GM21360 (cell line): ENCODE results near the gene CTRL.

Experiments used
- ATAC-seq: cut with Tn5 transposase; IDR thresholded peaks from one replicate; pipeline ENCODE4 v1.9.1; 2021; ENCODE audit warnings: mild to moderate bottlenecking, moderate library complexity; ENCODE audit not compliant: unreplicated experiment

Gene CTRL

GRCh38 chr16:67963662-67964321 lies 32.1 kb upstream of the CTRL start:
- ATAC-seq, result no peak

DNA sequence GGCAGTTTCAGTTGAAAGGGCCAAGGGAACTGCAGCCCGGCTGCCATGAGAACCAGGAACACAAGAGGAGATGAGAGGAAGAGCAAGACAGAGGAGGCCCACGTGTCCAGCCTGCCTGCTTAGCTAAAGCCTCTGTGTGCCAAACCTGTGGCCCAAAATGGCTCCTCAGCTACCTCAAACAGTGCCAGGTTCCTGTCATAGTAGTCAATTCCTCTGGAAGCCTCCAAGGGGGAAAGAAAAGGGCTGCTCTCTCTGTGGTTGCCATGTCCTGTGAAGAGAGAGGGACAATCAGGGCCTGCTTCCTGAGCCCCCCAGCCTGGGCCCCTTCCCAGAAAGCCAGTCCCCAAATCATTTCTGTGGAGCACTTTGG lies 31.6 kb upstream of the CTRL start:
- ATAC-seq, result no peak

DNA sequence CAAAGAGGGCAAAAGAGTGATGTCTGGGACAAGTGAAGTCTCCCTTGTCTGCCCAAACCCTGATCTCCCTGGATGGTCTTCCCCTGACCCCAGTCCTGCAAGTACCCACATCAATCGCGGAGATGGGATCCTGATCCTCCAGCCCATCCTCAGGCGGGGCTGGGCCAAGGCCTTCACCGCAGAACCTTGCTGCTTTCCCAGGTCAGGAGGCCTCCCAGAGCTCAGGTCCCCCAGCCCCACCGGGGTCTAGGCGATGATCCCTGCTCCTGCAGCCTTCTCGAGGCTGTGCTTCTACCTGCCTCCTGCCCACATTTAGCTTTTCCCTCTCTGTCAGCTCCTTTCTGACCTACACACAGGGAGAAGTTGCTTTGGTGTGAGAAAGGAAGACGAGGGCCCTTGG lies 30.5 kb upstream of the CTRL start:
- ATAC-seq, result no peak

GRCh38 chr16:67961551-67961957 lies 29.9 kb upstream of the CTRL start:
- ATAC-seq, result no peak

GRCh38 chr16:67959536-67960329 lies 28.1 kb upstream of the CTRL start:
- ATAC-seq, result no peak

- no peak for ATAC-seq
These were observed 26.0 kb upstream of the CTRL start for GRCh38 chr16:67957622-67958021.

DNA sequence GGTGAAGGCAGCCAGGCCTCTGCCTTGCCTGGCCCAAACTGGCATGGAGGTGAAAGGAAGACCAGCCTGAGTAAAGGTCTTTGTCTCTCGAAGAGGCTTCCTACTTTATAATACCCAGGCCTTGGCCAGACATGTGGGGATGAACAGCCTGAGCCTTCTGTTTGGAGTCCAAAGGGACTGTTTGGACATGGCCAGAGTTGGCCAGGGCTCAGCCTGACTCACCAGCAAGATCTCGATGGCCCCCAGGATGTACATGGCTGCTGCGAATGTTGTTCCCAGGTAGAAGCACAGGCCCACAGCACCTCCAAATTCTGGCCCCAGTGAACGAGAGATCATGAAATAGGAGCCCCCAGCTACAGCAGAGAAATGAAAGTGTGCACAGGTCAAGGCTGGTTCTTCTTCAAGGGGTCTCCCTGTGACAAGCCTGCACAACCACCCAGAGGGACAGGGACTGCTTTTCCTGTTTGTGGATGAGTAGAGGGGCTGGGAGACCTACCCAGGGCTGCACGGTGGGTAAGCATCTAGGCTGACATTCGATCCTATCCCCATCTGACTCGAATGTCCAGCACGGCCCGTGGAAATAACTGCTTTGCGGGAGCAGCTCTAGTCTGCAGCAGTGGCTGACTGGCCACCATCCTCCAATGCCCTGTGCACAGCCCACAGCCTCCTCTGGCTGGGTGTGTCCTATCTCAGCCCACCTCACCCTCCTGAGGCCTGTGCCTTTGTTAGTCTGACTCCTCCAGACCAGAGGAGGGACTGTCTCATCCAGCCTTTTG lies 22.9 kb upstream of the CTRL start:
- ATAC-seq, result no peak

GRCh38 chr16:67953641-67954375 lies 22.1 kb upstream of the CTRL start:
- no peak for ATAC-seq

DNA sequence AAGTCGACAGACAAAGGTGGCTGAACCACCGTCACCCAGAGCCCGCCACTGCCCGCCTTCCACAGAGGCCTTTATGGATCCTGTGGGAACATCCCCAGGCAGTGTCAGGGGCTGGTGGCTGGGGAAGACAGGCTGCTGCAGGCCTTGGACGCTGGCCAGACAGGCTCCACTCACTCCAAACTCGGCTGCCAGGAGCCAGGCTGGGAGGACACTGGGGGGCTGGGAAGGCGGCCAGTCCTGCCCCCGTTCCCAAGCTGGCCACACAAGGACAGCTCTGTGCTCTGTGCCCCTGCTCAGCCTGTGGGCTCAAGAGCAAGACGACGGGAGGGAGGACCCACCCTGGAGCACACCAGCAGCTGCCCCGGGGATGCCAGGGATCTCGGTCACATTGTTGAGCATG lies 19.8 kb upstream of the CTRL start:
- no peak for ATAC-seq

DNA sequence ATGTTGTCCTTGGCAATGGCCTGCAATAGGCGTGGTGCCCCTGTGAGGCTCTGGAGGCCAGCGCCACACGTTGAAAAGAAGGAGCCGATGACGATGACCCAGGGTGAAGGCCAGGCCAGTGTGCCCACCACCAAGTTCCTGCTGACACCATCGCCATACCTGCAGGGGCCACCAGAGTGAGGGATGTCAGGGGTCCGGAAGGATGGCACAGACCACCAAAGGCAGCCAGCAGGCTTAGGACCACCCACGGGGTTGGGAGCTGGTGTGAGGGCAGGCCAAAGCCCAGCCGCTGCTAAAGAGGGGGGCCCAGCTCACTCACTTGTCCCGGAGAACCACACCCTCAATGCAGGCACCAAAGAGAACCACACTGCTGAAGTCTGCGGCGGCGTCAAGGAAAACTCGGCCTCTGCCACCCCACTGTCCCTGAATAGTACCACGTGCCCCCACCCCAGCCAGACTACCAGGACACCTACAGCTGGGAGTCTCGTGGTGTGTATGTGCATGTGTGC lies 18.7 kb upstream of the CTRL start:
- ATAC-seq, result no peak

DNA sequence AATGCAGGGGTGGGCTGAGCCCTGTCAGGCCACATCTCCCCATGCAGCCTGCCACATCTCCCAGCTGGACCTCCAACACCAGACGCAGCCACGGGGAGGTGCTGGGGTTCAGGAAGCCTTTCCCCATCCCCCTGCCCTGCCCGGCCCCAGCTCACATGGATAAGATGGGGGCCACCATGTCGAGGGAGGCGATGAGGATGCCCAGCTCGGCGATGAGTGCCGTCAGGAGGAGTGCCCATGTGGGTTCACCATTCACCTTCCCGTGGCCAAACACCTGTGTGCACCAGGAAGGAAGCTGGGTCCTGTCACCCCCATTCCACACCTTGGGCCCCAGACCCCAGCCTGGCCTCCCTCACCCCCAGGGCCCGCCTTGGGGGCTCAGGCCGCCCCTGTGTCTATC lies 18.0 kb upstream of the CTRL start:
- no peak for ATAC-seq

- no peak for ATAC-seq
These were observed 16.4 kb upstream of the CTRL start for GRCh38 chr16:67948015-67948414.

- no peak for ATAC-seq
These were observed 15.4 kb upstream of the CTRL start for GRCh38 chr16:67946966-67947558.

- no peak for ATAC-seq
These were observed 14.5 kb upstream of the CTRL start for GRCh38 chr16:67946128-67946569.

DNA sequence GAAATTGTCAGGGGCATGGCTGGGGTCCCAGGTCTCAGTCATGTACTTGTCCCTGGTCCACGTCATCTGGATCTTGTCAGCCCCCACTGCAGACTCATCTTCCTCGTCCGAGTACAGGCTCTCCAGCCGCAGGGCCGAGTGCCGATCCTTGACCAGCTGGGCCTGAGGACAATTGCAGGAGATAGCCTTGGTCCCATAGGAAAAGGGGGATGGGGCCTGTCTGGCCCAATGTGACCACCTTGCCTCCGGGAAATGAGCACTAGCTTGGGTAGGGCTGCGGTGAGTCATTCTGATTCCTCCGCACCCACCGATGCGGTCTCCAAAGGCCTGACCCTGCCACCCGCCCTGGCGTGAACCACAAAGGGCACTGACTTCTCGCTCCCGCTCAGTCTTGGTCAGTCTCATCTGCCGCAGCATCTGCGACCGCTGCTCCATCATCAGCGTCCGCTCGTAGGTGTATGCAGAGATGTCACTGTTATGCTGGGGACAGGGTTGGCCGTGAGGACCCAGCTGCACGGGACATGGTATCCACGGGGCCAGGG lies 13.8 kb upstream of the CTRL start:
- no peak for ATAC-seq

- ATAC-seq, result no peak
These were observed 13.2 kb upstream of the CTRL start for GRCh38 chr16:67944690-67945391.

DNA sequence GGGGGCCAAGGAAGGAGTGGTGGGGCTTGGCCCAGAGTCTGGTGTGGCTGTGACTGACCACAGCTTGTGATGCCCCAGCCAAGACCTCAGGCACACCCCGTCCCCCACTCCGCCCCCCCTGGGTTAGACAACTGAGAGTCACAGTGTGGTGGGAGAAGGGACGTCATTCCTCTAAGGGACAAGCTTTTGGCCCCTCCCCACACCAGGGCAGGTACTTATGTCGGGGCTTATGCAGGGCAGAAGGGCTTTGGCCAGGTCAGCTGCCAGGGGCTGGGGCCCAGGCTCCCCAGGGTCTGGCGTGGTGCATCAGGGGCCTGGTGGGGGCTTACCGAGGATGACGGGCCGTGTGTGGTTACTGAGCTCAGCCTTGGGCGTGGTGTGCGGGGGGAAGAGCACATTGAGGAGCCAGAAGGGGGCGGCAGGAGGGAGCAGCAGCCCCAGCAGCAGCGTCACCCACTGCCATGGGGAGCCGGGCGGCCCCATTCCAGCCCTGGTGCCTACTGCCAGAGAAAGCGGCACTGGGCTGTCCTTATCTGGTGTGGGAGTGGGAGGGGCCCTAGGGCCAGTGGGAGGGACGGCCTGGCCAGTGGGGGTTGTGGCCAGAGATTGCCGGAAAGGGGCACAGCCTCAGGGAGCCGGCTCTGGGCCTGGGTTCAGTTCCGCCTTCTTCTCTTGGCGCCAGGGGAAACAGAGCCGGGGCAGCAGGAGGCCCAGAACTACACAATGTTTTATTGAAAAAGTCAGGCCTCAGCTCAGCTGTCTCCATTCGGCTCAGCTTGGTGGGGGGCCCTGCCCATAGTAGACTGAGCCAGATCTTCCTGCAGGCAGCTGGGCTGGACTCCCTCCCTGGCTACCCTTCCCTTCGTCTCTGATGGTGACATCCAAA lies 12.2 kb upstream of the CTRL start, which contains the start of gene LCAT:
Gene LCAT (minus strand): TSS at position 502 of the 886 bp plus-strand sequence. CDS start 19 bp downstream, at position 483.
- no peak for ATAC-seq

DNA sequence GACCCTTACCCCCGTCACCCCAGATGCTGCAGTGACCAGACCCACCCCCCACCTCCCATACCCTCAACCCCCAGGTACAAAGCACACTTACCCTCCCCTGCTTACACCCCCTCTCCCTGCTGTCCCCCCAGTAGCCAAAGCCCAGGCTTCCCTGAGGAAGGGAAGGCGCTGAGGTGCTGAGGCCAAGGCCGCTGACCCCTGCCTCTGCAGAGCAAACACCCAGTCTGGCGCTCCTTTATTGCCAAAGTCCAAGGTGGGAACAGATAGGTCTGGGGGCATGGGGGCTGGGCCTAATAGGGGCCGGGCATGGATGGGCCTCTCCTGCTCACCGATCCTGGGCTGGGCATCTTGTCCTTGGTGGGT lies 11.6 kb upstream of the CTRL start:
- no peak for ATAC-seq
